Right lung (tissue), 5 donors: ENCODE data around the gene PLCH1. TPM values are rescaled to one million over a fixed set of nuclear protein-coding genes. Genes with fewer than 3 reads are reported as not detected.

ENCODE experiments used
- DNase-seq, 2 donors: peaks; one replicate each; pipeline ENCODE4 v3.0.0-alpha.2; 2013
- polyA plus RNA-seq, 5 donors: library from polyadenylated mRNA; unstranded; fragments of 120-200 nt; gene quantifications; one replicate each; pipeline versions ENCODE4 v1.2.1 to v1.2.3, GENCODE V29; 2013; ENCODE audit warnings: inconsistent platforms in 1 of 5, low replicate concordance in 1 of 5; ENCODE audit not compliant: insufficient read length in 5 of 5, insufficient read depth in 1 of 5

Gene PLCH1
- polyA plus RNA-seq, 5 donors = 17.2 to 29.5 (median 23.2) TPM

GRCh38 chr3:155347901-155348300 is 397.0 kb downstream of the PLCH1 start:
- no peak for DNase-seq

GRCh38 chr3:155342344-155342743 is 402.5 kb downstream of the PLCH1 start:
- DNase-seq = no peak

- no peak for DNase-seq
Measured at GRCh38 chr3:155339052-155339451, 405.8 kb downstream of the PLCH1 start.

- DNase-seq = no peak
Measured at GRCh38 chr3:155335724-155336354, 409.0 kb downstream of the PLCH1 start.

- DNase-seq = no peak
Measured at GRCh38 chr3:155334914-155335723, 409.8 kb downstream of the PLCH1 start.

- no peak for DNase-seq
Measured at GRCh38 chr3:155334215-155334913, 410.5 kb downstream of the PLCH1 start.

- no peak for DNase-seq
Measured at GRCh38 chr3:155332716-155333115, 412.2 kb downstream of the PLCH1 start.

GRCh38 chr3:155331078-155331477 is 413.8 kb downstream of the PLCH1 start:
- no peak for DNase-seq

- no peak for DNase-seq
Measured at GRCh38 chr3:155330370-155330769, 414.5 kb downstream of the PLCH1 start.

GRCh38 chr3:155329513-155330048 is 415.3 kb downstream of the PLCH1 start:
- no peak for DNase-seq

GRCh38 chr3:155327871-155328270 is 417.0 kb downstream of the PLCH1 start:
- no peak for DNase-seq

GRCh38 chr3:155327430-155327829 is 417.4 kb downstream of the PLCH1 start:
- no peak for DNase-seq

GRCh38 chr3:155326901-155327300 is 418.0 kb downstream of the PLCH1 start:
- DNase-seq = no peak

GRCh38 chr3:155326244-155326643 is 418.6 kb downstream of the PLCH1 start:
- DNase-seq = no peak

Other genes starting within 250 kb of the PLCH1 start
- 1 to 10 TPM; 7.6 to 9.2 (median 8.5) TPM for gene C3orf33, start 61.2 kb upstream of the PLCH1 start, polyA plus RNA-seq
- 10 to 100 TPM; 26.2 to 37.6 (median 31.1) TPM for gene SLC33A1, start 109.4 kb upstream of the PLCH1 start, polyA plus RNA-seq
- gene GMPS, start 125.6 kb upstream of the PLCH1 start, polyA plus RNA-seq = 10 to 100 TPM; 44.8 to 67.2 (median 60.7) TPM